Vagina (tissue), 2 donors: ENCODE results near the gene NCAN.

Experiments
- CTCF ChIP-seq, 3 experiments: fragments of 450-650 bp in 2 of 3; fragments of 200-600 bp in 1 of 3; sonication (generic) in 1 of 3; IDR thresholded peaks; one replicate each; pipeline ENCODE4 v1.5.1; 2017 to 2019; ENCODE audit warnings: antibody characterized with exemption in 3 of 3, mild to moderate bottlenecking in 2 of 3, moderate library complexity in 2 of 3
- POLR2A ChIP-seq, 2 donors: fragments of 450-650 bp; IDR thresholded peaks; one replicate each; pipeline ENCODE4 v1.6.1; 2017; ENCODE audit warnings: antibody characterized with exemption in 2 of 2, mild to moderate bottlenecking in 2 of 2, moderate library complexity in 2 of 2
- POLR2AphosphoS5 ChIP-seq, 2 donors: sonication (generic); formaldehyde crosslinking; IDR thresholded peaks; one replicate each; pipeline ENCODE4 v1.9.0; 2017; ENCODE audit warnings: antibody characterized with exemption in 2 of 2, mild to moderate bottlenecking in 2 of 2, low read depth in 1 of 2; ENCODE audit not compliant: insufficient read depth in 1 of 2

- TF ChIP-seq CTCF (IDR thresholded peaks at IDR 0.05) (no peak), POLR2A (IDR thresholded peaks at IDR 0.05) (no peak), POLR2AphosphoS5 (IDR thresholded peaks at IDR 0.05; ENCODE audit: insufficient read depth in 1 of 2, low read depth in 1 of 2) (no peak)
These were observed 9.1 kb upstream of the NCAN start for GRCh38 chr19:19202707-19203011.
